Measurements from ENCODE around the gene SLC11A2.

- TF ChIP-seq EZH2 (IDR thresholded peaks at IDR 0.05; ENCODE audit: borderline replicate concordance), result no peak
- no peak for TF ChIP-seq CTCF (IDR thresholded peaks at IDR 0.05; ENCODE audit: poor library complexity)
- TF ChIP-seq EZH2phosphoT487 (IDR thresholded peaks at IDR 0.05; ENCODE audit: low read depth, severe bottlenecking, unreplicated experiment), result no peak
These were observed 37.3 kb downstream of the SLC11A2 start for GRCh38 chr12:50988871-50989270.
